ENCODE measurements around the gene SHROOM3.

Gene SHROOM3

DNA sequence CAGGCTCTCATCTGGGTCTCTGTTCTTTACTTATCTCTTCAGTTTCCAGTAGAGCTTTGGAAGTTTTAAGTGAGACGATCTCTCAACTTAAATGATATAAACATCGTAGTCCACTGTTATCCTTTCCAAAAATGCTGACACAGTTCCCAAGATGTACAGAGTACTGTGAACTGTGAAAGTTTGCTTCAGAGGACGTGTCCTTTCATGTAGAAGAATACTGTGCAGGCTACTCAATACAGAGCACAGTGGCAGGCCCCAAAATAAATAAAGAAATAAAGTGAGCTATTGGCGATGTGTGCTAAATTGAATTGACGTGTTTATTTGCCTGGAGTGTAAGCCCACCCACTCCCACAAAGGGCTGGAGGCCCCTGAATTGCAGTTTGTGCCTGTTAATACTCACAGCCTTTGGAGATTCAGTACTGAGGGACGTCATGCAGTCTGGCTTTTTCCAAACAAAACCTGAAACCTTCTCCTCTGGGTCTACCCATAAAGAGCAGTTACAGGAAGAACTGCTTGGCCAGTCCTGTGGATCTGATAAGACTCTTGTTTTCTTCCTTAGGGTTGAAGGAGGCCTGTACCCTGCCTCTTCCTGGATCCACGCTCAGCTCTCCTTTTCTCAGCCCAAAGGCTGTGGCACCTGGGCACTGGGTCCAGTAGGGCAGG, 396.8 kb downstream of the SHROOM3 start (continued):
- TF ChIP-seq, protein P1, sequence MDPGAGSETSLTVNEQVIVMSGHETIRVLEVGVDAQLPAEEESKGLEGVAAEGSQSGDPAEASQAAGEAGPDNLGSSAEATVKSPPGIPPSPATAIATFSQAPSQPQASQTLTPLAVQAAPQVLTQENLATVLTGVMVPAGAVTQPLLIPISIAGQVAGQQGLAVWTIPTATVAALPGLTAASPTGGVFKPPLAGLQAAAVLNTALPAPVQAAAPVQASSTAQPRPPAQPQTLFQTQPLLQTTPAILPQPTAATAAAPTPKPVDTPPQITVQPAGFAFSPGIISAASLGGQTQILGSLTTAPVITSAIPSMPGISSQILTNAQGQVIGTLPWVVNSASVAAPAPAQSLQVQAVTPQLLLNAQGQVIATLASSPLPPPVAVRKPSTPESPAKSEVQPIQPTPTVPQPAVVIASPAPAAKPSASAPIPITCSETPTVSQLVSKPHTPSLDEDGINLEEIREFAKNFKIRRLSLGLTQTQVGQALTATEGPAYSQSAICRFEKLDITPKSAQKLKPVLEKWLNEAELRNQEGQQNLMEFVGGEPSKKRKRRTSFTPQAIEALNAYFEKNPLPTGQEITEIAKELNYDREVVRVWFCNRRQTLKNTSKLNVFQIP (CRISPR knock-in tag; IDR thresholded peaks at IDR 0.05; ENCODE audit: borderline replicate concordance, low read depth), result no peak
- TF ChIP-seq, protein P2, sequence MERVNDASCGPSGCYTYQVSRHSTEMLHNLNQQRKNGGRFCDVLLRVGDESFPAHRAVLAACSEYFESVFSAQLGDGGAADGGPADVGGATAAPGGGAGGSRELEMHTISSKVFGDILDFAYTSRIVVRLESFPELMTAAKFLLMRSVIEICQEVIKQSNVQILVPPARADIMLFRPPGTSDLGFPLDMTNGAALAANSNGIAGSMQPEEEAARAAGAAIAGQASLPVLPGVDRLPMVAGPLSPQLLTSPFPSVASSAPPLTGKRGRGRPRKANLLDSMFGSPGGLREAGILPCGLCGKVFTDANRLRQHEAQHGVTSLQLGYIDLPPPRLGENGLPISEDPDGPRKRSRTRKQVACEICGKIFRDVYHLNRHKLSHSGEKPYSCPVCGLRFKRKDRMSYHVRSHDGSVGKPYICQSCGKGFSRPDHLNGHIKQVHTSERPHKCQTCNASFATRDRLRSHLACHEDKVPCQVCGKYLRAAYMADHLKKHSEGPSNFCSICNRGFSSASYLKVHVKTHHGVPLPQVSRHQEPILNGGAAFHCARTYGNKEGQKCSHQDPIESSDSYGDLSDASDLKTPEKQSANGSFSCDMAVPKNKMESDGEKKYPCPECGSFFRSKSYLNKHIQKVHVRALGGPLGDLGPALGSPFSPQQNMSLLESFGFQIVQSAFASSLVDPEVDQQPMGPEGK (CRISPR knock-in tag; IDR thresholded peaks at IDR 0.05; ENCODE audit: borderline replicate concordance), result no peak
- TF ChIP-seq ZNF565 (CRISPR knock-in tag; conservative IDR thresholded peaks at IDR 0.05; ENCODE audit: low read depth) (no peak), ZFP30 (CRISPR knock-in tag; IDR thresholded peaks at IDR 0.05) (no peak), SNAI2 (CRISPR knock-in tag; IDR thresholded peaks at IDR 0.05) (no peak), OSR1 (CRISPR knock-in tag; IDR thresholded peaks at IDR 0.05) (no peak), ZC3H10 (CRISPR knock-in tag; IDR thresholded peaks at IDR 0.05) (no peak), TCF4 (CRISPR knock-in tag; IDR thresholded peaks at IDR 0.05; ENCODE audit: borderline replicate concordance) (no peak)
